Kidney epithelial cell (primary cell): ENCODE results near the gene ARHGAP12. TPM values are rescaled to one million over a fixed set of nuclear protein-coding genes. Genes with fewer than 3 reads are reported as not detected.
A peak's percentile ranks its signal among the peaks of the same experiment; 100 is the strongest.

Experiments
- DNase-seq: peaks from one replicate; pipeline ENCODE4 v3.0.0-alpha.2; 2010; ENCODE audit warnings: low read depth
- H3K27me3 ChIP-seq: 2 replicates; pipeline ENCODE4 v1.6.0; 2011; ENCODE audit warnings: low read length; ENCODE audit not compliant: control insufficient read depth, insufficient read depth
- H3K36me3 ChIP-seq: 2 replicates; pipeline ENCODE4 v1.5.1; 2011; ENCODE audit warnings: low read length; ENCODE audit not compliant: control insufficient read depth, insufficient read depth
- H3K4me3 ChIP-seq: 2 replicates; pipeline ENCODE4 v1.5.1; 2011; ENCODE audit warnings: low read depth, mild to moderate bottlenecking, control low read depth, low read length
- CTCF ChIP-seq: IDR thresholded peaks from 2 replicates; pipeline ENCODE4 v1.5.1; 2011; ENCODE audit warnings: mild to moderate bottlenecking, moderate library complexity, low read length, control low read depth, inconsistent platforms; ENCODE audit not compliant: insufficient read depth, poor library complexity, severe bottlenecking
- total RNA-seq: library from RNA; depleted of rRNA; stranded (reverse); fragments of >200 nt; gene quantifications from 2 replicates; pipeline ENCODE4 v1.2.3, GENCODE V29; 2015

ARHGAP12 gene
- total RNA-seq, 1 donor from 2014 or later, result 38.7 TPM

- no peaks in the 10 kb centered on the region for H3K36me3 ChIP-seq
- TF ChIP-seq CTCF, result no peak
- DNase-seq, result no peak
- no peaks in the 10 kb centered on the region for H3K27me3 ChIP-seq
- no peak overlapping the region for H3K4me3 ChIP-seq
Observed at GRCh38 chr10:31847515-31847914, 81.1 kb downstream of the ARHGAP12 start.

GRCh38 chr10:31838709-31839108 lies 89.9 kb downstream of the ARHGAP12 start:
- H3K4me3 ChIP-seq, result no peak overlapping the region
- no peak for DNase-seq
- H3K27me3 ChIP-seq, result no peaks in the 10 kb centered on the region
- H3K36me3 ChIP-seq, result no peaks in the 10 kb centered on the region
- TF ChIP-seq CTCF, result no peak

GRCh38 chr10:31838065-31838464 lies 90.6 kb downstream of the ARHGAP12 start:
- TF ChIP-seq CTCF, result no peak
- DNase-seq, result no peak
- no peaks in the 10 kb centered on the region for H3K36me3 ChIP-seq
- H3K4me3 ChIP-seq, result no peak overlapping the region
- no peaks in the 10 kb centered on the region for H3K27me3 ChIP-seq

- DNase-seq, result peak; percentile 5
- H3K27me3 ChIP-seq, result no peaks in the 10 kb centered on the region
- no peaks in the 10 kb centered on the region for H3K36me3 ChIP-seq
- TF ChIP-seq CTCF, result peak; percentile 76
- H3K4me3 ChIP-seq, result no peak overlapping the region
Observed at GRCh38 chr10:31836569-31837406, 91.8 kb downstream of the ARHGAP12 start.

- H3K36me3 ChIP-seq, result no peaks in the 10 kb centered on the region
- H3K4me3 ChIP-seq, result no peak overlapping the region
- DNase-seq, result no peak
- no peaks in the 10 kb centered on the region for H3K27me3 ChIP-seq
- TF ChIP-seq CTCF, result no peak
Observed at GRCh38 chr10:31833753-31834152, 94.9 kb downstream of the ARHGAP12 start.

- no peak for DNase-seq
Observed at GRCh38 chr10:31832261-31832660, 96.4 kb downstream of the ARHGAP12 start.

More at GRCh38 chr10:31832261-31832660, 96.4 kb downstream of the ARHGAP12 start:
- Histone ChIP-seq H3K36me3 (no peaks in the 10 kb centered on the region), H3K4me3 (no peak overlapping the region), H3K27me3 (no peaks in the 10 kb centered on the region)
- no peak for TF ChIP-seq CTCF
